ENCODE data around the gene BBS12. TPM values are rescaled to one million over a fixed set of nuclear protein-coding genes. Genes with fewer than 3 reads are reported as not detected.

BBS12 gene
- total and polyA plus RNA-seq, 9 of the 15 experiments (the other 6 are each of a cell fraction or from before 2014, with no cell fraction given): 2.7 to 6.5 (median 3.3) TPM

- TF ChIP-seq SMC3 (conservative IDR thresholded peaks at IDR 0.05; ENCODE audit: insufficient read depth, low read depth, low read length): no peak
- no peak for TF ChIP-seq ZNF174 (CRISPR knock-in tag; IDR thresholded peaks at IDR 0.05)
- no peak for TF ChIP-seq SNAPC5 (CRISPR knock-in tag; IDR thresholded peaks at IDR 0.05)
- TF ChIP-seq FOS (IDR thresholded peaks at IDR 0.05; ENCODE audit: extremely low read depth, insufficient read length): no peak
- TF ChIP-seq RNF2 (IDR thresholded peaks at IDR 0.05): no peak; the same call in 1 of the 2 replicates
- TF ChIP-seq ZNF311 (CRISPR knock-in tag; IDR thresholded peaks at IDR 0.05): no peak
- TF ChIP-seq PHB (CRISPR knock-in tag; IDR thresholded peaks at IDR 0.05): no peak
- TF ChIP-seq ZNF384 (IDR thresholded peaks at IDR 0.05; ENCODE audit: low read depth, low read length): no peak
- TF ChIP-seq ZKSCAN8 (CRISPR knock-in tag; IDR thresholded peaks at IDR 0.05): no peak
- TF ChIP-seq CXXC5 (CRISPR knock-in tag; IDR thresholded peaks at IDR 0.05): peak; percentile 66
- TF ChIP-seq FOXK2 (conservative IDR thresholded peaks at IDR 0.05 in 1 of 2, IDR thresholded peaks at IDR 0.05 in 1 of 2; ENCODE audit: low read depth in 2 of 2): peak in 1 of 2 experiments; percentile 12; a peak in 1 of 4 replicates
- TF ChIP-seq WHSC1 (IDR thresholded peaks at IDR 0.05; ENCODE audit: low read length): no peak
- no peak for TF ChIP-seq PHF21A (IDR thresholded peaks at IDR 0.05; ENCODE audit: borderline replicate concordance, low read depth)
- no peak for TF ChIP-seq NFXL1 (CRISPR knock-in tag; IDR thresholded peaks at IDR 0.05)
- TF ChIP-seq, protein P1, sequence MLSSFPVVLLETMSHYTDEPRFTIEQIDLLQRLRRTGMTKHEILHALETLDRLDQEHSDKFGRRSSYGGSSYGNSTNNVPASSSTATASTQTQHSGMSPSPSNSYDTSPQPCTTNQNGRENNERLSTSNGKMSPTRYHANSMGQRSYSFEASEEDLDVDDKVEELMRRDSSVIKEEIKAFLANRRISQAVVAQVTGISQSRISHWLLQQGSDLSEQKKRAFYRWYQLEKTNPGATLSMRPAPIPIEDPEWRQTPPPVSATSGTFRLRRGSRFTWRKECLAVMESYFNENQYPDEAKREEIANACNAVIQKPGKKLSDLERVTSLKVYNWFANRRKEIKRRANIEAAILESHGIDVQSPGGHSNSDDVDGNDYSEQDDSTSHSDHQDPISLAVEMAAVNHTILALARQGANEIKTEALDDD (IDR thresholded peaks at IDR 0.05): peak; percentile 58
- TF ChIP-seq STAT5A (IDR thresholded peaks at IDR 0.05; ENCODE audit: borderline replicate concordance, low read length): peak; percentile 49; the same call in 1 of the 2 replicates
- TF ChIP-seq CTCFL (IDR thresholded peaks at IDR 0.05; ENCODE audit: borderline replicate concordance, insufficient read depth, low read depth, low read length, poor library complexity, severe bottlenecking): no peak
- no peak for TF ChIP-seq BRF1 (IDR thresholded peaks at IDR 0.05; ENCODE audit: borderline replicate concordance, extremely low read depth, insufficient read length)
- TF ChIP-seq ATF6 (CRISPR knock-in tag; IDR thresholded peaks at IDR 0.05): no peak
- TF ChIP-seq HEY1 (CRISPR knock-in tag; IDR thresholded peaks at IDR 0.05; ENCODE audit: borderline replicate concordance): no peak
- peak; percentile 77 for TF ChIP-seq NFIC (IDR thresholded peaks at IDR 0.05)
- no peak for TF ChIP-seq CREB3L1 (IDR thresholded peaks at IDR 0.05; ENCODE audit: borderline replicate concordance, low read depth)
These were observed 43.7 kb downstream of the BBS12 start (continued) for GRCh38 chr4:122775987-122776836.

Data from K562 (cell line).